Fibroblast of skin of left quadriceps (primary cell): ENCODE results near the gene PPM1F.

ENCODE experiments used
- DNase-seq, 2 experiments: peaks; one replicate each; pipeline ENCODE4 v3.0.0-alpha.2; 2013; ENCODE audit warnings: low read depth in 2 of 2

PPM1F gene, protein sequence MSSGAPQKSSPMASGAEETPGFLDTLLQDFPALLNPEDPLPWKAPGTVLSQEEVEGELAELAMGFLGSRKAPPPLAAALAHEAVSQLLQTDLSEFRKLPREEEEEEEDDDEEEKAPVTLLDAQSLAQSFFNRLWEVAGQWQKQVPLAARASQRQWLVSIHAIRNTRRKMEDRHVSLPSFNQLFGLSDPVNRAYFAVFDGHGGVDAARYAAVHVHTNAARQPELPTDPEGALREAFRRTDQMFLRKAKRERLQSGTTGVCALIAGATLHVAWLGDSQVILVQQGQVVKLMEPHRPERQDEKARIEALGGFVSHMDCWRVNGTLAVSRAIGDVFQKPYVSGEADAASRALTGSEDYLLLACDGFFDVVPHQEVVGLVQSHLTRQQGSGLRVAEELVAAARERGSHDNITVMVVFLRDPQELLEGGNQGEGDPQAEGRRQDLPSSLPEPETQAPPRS

GRCh38 chr22:21952586-21953571 is at the start of gene PPM1F:
Gene PPM1F, minus strand, starts transcription at chr22:21952848. Its CDS starts 6,800 bp downstream, at chr22:21946048.
- DNase-seq = peak; percentile 33 to 36

DNA sequence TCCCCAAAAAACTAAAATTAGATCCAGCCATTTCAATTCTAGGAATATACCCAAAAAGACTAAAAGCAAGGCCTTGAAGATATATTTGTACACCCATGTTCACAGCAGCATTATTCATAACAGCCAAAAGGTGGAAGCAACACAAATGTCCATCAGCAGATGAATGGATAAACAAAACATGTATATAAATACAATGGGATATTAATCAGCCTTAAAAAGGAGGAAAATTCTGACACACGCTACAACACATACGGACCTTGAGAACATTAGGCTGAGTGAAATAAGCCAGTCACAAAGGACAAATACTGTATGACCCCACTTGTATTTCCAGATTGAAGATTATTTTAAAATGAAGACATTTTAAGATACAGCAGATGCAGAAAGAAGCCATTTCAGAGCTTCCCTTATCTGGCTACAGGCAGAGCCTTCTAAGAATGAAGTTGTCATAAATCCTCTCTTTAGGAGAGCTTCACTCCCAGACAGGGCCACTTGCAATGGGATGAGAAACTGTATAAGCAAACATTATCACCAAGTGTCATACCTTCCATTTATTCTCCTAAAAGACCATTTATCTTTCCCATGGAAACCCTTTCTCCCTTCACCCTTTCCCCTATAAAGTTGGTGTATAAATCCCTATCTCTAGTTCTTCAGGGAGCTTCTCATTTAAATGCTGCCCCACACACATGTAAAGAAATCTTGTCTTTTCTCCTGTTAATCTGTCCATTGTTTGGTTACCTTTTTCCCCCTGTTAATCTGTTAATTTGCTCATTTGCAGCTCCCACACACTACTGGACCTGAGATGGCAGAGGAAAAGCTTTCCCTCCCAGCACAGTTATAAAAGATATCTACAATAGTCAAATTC is 49.2 kb upstream of the PPM1F start:
- DNase-seq = no peak

DNA sequence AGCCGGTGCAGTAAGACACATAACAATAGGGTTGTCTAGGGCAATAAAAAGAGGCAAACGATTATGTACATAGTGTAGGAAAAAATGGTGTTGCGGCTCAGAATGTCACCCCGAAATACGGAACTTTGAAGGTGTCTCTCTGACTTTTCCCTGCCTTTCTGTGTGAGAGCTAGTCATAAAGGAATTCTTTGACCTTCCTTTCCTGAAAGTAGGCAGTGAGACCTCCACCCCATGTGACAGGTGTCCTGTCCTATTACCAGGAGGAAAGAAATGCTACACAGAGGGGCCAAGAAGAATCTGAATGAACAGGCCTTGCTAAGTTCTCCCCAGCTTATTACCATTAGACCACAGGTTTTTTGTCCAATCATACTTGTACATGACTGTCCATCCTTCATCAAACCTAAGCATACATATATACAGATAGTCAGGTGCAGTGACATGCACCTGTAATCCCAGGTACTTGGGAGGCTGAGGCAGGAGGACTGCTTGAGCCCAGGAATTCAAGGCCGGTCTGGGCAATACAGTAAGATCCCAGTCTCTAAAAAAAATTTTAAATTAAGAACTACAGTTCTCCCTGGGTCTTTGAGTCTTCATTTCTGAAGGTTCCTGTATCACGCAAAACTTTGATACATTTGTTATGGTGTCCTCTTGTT is 46.1 kb upstream of the PPM1F start:
- DNase-seq = no peak

- DNase-seq = no peak
Measured at GRCh38 chr22:21996175-21996720, 43.6 kb upstream of the PPM1F start.

DNA sequence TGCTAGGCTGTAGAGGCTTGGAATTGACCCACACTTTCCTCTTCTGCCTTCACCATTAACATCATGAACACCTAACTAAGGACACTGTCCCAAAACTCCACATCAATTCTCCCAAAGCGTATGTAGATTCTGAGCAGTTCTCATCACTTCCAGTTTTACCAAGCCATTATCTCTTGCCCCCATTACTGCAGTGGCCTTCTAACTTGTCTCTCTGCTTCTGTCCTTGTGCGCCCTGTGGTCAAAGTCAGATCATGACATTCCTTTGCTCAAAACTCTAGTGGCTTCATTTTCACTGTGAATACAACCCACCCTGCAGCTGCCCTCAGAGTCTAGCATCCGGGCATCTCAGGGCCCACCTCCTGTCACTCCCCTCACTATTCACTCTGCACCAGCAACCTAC is 43.0 kb upstream of the PPM1F start:
- DNase-seq = no peak

GRCh38 chr22:21994881-21995444 is 42.3 kb upstream of the PPM1F start:
- no peak for DNase-seq

GRCh38 chr22:21992593-21993237 is 40.1 kb upstream of the PPM1F start:
- DNase-seq = no peak

- DNase-seq = no peak
Measured at GRCh38 chr22:21991774-21992173, 39.1 kb upstream of the PPM1F start.

GRCh38 chr22:21991304-21991596 is 38.6 kb upstream of the PPM1F start:
- DNase-seq = no peak

DNA sequence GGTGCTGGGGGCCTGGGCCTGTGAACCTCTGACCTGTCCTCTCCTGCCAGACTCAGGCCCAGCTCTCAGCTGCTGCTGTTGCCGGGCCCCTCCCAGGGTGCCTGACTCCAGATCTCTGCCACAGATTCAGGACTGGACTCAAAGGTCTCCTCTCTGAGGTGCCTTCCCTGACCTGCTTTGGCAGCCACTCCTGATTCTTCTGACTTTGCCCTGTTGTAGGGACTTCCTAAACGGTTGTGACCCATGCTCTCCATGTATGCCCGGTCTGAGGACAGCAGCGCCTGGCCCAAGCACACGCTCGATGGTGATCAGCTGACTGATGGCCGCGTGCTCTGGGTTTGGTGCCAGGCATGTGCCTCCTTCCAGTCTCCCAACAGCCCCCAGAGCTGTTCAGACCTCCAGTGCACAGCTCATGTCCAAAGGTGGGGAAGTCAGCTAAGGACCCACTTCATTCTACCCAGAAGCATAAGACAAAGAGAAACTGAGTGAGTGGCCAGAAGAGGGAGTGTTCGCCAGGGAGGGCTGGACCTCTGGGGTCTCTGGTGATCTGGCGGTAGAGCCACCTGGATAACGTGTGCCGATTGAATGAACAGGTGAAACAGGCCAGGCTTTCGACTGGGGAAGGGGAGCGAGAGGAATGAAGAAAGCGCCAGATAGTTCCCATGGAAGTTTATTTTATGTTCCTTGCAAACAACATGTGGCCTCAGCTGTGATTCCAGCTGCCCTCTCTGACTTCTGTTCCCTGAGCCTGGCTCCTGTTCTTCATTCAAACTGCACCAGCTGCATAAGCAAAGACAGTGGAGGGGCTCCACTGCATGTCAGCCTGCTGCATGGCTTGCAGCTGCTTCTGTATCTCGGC is 38.0 kb upstream of the PPM1F start:
- DNase-seq = no peak

GRCh38 chr22:21989049-21989448 is 36.4 kb upstream of the PPM1F start:
- no peak for DNase-seq

- DNase-seq = no peak
Measured at GRCh38 chr22:21985214-21985613, 32.6 kb upstream of the PPM1F start.

DNA sequence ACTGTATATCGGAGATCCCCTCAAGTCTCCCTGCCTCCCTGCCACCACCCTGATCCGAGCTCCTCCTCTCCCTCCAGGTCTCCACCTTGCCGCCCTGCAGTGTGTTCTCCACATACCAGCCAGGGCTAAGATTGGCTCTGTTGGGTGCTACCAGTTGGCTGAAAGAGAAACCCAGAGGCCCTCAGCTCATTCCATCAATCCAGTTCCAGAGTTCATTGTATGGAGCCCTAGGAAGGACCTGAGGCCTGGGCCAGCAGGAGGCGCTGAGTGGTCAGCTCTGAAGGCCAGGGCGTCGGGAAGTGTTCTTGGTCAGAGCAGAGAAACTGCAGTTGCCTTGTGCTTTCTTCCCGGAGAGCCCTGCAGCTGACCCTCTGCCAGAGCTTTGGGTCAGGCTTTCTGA is 32.1 kb upstream of the PPM1F start:
- DNase-seq = no peak

GRCh38 chr22:21982338-21982965 is 29.8 kb upstream of the PPM1F start, which contains the start of gene TOP3B:
Gene TOP3B, minus strand, starts transcription at chr22:21982787. Its CDS starts 7,078 bp downstream, at chr22:21975709.
- DNase-seq = peak; percentile 49 to 55

GRCh38 chr22:21981874-21982273 is 29.2 kb upstream of the PPM1F start:
- DNase-seq = no peak

DNA sequence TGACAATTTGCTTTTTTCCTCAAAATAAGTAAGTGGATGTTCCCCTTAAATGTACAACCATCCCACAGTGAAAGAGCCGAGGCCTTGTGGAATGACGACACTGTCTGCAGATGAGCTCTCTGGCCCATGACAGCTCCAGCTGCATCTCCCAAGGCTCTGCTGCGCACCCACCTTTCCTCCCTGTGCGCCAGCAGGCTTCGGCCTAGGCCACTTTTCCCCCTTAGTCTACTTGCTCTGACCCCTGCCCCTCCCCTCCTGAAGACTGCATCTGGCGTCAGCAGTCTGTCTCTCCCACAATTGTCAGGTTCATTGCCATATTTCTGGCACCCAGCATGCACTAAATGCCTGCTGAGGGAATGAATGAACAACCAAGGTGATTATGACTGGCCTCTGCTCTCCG is 27.9 kb upstream of the PPM1F start:
- no peak for DNase-seq

DNA sequence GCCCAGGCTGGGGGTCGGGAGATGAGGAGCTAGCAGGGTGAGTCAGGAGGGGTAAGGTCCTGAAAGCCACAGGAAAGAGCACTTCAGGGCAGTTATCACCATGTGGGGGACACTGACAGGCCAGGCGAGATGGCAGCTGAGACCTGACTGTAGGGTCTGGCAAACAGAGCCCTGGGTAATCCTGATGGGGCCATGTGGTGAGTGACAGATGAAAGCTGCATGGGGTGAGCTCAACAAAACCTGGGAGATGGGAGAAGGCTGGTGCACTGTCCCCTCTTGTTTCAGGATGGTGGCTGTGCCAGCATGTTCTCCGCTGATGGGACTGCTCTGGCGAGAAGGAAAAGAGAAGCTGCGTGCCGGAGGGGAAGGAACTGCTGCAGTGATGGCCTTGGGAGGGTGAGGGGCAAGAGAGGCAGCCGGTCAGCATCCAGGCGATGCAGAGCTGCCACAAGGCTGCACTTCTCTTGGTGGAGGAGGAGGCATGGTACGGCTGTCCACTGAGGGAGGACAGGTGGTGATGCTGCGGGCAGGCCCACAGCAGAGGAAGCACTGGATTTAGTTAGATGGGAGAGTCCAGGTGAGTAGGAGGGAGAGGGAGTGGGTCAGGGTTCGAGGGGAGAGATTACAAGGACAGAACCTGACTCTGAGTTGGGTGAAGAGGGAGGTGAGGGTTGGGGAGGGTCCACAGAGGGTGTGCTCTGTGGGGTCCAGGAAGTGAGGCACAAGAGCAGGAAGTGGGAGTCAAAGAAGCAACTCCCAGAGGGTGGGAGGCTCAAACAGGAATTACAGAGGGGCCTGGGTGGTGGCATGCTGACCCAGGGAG is 26.1 kb upstream of the PPM1F start:
- DNase-seq = no peak

DNA sequence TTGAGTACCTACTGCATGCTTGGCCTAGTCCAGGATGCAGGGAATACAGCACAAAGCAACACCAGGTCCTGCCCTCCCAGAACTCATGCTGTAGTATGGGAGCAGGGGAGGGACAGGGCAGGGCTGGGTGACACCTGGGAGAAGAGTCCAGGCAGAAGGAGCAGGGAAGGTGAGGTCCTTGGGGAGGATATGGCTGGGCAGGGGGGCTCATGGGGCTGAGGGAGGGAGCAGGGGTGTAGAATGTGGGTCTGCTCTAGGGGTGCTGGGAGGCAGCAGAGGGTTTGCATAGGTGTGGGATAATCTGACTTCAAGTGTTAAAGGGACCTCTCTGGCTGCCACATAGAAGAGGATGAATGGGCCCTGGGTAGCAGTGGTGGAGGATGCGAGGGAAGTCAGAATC is 25.2 kb upstream of the PPM1F start:
- DNase-seq = no peak
